Heart left ventricle (tissue), 13 donors: ENCODE results near the gene SLC33A1.

Experiments used
- CTCF ChIP-seq, 12 donors: fragments of 200-600 bp; sonication (generic) in 4 of 12; IDR thresholded peaks; one replicate each; pipeline versions ENCODE4 v1.5.0 to v1.8.0; 2018 to 2022; ENCODE audit warnings: antibody characterized with exemption in 12 of 12, mild to moderate bottlenecking in 5 of 12
- POLR2A ChIP-seq, 2 donors: fragments of 450-650 bp; IDR thresholded peaks; one replicate each; pipeline ENCODE4 v1.6.1; 2017; ENCODE audit warnings: antibody characterized with exemption in 2 of 2, mild to moderate bottlenecking in 2 of 2, moderate library complexity in 2 of 2
- donor health status: ischemic (EF 13 %, LVEDD 7.1; RV severe dilation, severe dysfunction).
- donor health status: DM: no; HTN: yes; CAD: no.
- donor health status: DM: no; HTN: no; CAD: no.
- donor health status: ischemic (EF 25% LVEDD 6.9; RV normal size, moderate dysfunction).
- donor health status: ischemic (EF 25% LVEDD 5.7; RV mildly dilated, moderate dysfunction).
- donor health status: ischemic (EF 35%, LVEDD 5.7; RV mildly dilated, moderate dysfunction).
- donor health status: nonischemic (EF 11% LVEDD 7.7; RV severe dilation, severe dysfunction).
- donor health status: DM: yes; HTN: yes; CAD: no.
- donor health status: PGD.
- donor health status: ischemic (EF 29% LVEDD 5.4; RV normal size, mild dysfunction).
- donor health status: nonischemic (EF 23%, LVEDD 6.1; RV moderate dilation, normal function).

GRCh38 chr3:155890671-155891190 is 36.5 kb upstream of the SLC33A1 start:
- TF ChIP-seq CTCF (IDR thresholded peaks at IDR 0.05) (no peak), POLR2A (IDR thresholded peaks at IDR 0.05) (no peak)
